ENCODE measurements around the gene CTBS.
A peak's percentile ranks its signal among the peaks of the same experiment; 100 is the strongest.
"Not testable (repeated sequence)": the region's sequence is repeated elsewhere in the genome, so short reads cannot be mapped to it uniquely, and the experiment has no call there.

The CTBS gene

DNA sequence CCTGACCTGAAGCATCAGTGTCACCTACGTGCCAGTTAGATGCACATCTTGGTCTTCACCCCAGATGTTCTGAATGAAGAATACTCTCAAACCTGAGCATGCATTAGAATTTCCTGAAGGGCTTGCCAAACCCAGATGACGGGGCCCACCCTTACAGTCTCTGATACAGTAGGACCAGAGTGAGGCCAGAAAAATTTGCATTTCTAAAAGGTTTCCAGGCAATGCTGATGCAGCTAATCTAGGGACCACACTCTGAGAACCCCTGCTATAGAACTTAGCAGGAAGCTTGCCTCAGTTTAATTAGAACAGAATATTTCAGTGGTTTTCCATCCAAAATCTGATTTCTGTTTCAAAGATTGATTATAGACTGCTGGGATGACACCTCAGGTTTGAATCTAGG is 9.9 kb upstream of the CTBS start:
- DNase-seq = no peak

DNA sequence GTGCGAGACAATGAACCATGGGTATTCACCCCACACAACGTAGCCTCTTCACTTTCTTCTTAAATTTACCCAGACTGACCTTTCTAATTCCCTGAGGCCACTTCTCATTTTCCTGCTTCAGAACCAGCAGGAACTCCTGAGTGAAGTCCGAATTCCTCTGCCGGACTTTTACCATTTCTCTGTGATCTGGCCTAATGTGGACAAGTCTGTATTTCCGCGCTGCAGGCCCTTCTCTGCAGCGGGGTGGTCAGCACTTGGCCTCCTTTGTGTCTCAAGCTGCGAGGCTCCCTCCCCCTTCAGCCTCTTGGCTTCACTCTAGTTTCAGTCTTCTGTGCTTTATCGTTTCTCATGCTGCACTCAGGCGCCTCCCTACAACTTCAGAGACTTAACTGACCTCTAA is 9.4 kb upstream of the CTBS start:
- DNase-seq = no peak

GRCh38 chr1:84582802-84583587 is 8.8 kb upstream of the CTBS start:
- DNase-seq = no peak

- DNase-seq = no peak
Measured at GRCh38 chr1:84581648-84582047, 7.4 kb upstream of the CTBS start.

- no peak for DNase-seq
Measured at GRCh38 chr1:84574936-84575335, 696 bp upstream of the CTBS start.

DNA sequence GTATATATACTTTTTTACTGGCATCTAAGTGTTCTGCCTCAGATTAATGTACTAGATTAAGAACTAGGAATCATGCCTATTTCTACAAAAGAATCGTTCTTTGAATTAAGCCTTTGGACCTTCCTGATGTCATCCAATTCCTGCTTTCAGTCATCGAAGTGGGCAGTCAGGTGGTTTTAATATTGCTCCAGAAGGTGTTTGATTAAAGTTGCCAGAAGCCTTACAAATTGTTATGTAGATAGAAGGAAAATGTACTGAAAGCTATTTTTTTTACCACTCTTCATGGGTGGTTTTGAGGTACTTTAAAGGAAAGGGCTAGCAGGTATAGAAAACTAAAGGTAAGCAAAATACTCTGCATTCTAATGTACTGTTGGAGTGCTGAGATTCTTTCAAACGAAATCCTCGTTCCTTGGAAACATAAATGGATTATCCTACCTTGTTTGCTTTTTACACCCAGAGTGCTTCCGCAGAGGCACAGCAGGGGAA is 716 bp downstream of the CTBS start:
- no peak for DNase-seq

DNA sequence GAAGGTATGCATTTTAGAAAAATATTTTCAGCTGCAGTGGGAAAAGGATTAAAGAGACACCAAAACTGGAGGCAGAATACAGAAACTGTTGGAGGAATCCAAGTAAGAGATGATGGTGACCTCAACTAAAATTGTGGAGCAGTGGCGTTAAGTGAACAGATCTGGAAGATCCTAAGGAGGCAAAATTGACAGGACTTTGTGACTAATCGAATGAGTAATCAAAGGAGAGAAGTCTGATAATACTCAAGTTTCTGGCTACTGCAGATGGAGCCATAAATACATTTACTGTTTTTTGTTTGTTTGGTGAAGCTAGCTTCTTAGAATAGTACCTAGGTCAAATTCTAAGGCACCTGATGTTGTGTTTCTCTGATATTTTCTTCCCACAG is 3.1 kb downstream of the CTBS start:
- DNase-seq = no peak

GRCh38 chr1:84570436-84571149 is 3.6 kb downstream of the CTBS start:
- DNase-seq = no peak

DNA sequence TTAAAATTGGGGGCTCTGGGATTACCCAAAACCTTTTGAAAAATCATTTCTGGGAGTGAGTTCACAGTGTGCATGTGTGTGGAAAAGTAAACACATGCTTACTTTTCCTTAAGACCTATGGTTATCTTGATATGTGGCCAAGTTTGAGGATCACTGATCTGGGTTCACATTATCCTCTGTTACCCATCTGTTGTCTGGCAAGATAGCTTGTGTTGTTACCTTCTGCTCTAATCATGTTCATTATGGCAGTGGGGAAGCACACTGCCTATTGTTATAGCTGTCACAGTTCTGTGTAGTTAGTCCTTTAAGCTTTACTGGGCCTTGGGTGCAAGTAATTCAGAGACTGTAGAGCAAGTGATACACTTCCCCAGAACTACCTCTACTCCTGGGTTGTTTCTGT is 5.0 kb downstream of the CTBS start:
- DNase-seq = no peak

DNA sequence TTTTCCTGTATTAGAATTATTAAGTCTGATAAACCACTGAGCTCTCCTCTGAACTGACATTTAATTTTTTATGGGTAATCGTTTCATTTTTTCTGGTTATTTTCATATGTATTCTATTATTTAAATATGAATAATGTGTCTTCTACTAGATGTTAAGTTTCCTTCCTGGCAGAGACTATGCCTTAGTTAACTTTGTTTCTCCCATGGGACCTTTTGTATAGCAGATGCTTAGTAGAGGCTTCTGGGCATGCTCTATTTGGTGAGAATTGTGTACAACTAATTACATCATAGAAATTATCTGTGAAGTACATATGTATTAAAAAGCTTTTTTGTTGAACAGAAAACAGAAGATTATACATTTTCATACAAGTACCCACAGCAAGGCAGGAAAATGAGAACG is 23.4 kb downstream of the CTBS start:
- DNase-seq = no peak

- DNase-seq = no peak
Measured at GRCh38 chr1:84541679-84542078, 32.6 kb downstream of the CTBS start.

- no peak for DNase-seq
Measured at GRCh38 chr1:84540759-84541158, 33.5 kb downstream of the CTBS start.

- DNase-seq = no peak
Measured at GRCh38 chr1:84539972-84540371, 34.3 kb downstream of the CTBS start.

GRCh38 chr1:84538599-84538998 is 35.6 kb downstream of the CTBS start:
- DNase-seq = no peak

GRCh38 chr1:84525779-84526178 is 48.5 kb downstream of the CTBS start:
- no peak for DNase-seq

DNA sequence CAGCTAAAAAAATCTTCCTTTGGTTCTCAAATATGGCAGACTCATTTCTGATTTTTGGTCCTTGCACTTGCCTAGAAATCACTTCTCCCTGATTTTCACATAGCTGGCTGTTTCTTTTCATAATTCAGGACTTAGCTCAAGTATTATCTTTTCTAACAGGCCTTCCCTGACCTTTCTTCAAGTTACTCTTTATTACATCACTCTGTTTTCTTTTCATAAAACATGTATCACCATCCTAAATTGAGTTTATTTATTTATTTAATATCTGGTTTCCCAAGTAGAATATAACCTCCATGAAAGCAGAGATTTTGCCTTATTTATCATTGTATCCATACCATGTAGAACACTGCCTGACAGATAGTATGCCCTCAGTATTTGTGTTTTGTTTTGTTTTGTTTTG is 49.6 kb downstream of the CTBS start:
- no peak for DNase-seq

DNA sequence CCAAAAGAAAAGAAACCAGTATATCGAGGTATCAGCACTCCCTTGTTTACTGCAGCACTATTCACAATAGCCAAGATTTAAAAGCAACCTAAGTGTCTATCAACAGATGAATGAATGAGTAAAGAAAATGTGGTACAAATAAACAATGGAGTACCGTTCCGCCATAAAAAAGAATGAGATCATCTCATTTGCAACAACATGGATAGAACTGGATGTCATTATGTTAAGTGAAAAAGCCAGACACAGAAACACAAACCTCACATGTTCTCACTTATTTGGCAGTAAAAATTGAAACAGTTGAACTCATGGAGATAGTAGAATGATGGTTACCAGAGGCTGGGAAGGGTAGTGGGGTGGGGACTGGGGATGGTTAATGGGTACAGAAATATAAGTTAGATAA is 63.6 kb downstream of the CTBS start:
- no peak for DNase-seq

- no peak for DNase-seq
Measured at GRCh38 chr1:84510165-84510564, 64.1 kb downstream of the CTBS start.

- DNase-seq = no peak
Measured at GRCh38 chr1:84509029-84509428, 65.2 kb downstream of the CTBS start.

GRCh38 chr1:84508510-84508909 is 65.7 kb downstream of the CTBS start:
- DNase-seq = no peak

DNA sequence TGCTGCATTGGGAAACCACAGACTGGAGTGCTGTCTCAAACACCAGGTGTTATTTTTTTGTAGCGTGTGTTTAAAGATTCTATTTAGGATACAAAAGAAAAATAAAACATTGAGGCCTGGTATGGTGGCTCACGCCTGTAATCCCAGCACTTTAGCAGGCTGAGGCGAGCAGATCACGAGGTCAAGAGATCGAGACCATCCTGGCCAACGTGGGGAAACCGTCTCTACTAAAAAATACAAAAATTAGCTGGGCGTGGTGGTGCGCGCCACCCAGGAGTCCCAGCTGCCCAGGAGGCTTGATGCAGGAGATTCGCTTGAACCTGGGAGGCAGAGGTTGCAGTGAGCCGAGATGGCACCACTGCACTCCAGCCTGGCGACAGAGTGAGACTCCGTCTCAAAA is 66.4 kb downstream of the CTBS start:
- not testable (repeated sequence) for DNase-seq

- DNase-seq = no peak
Measured at GRCh38 chr1:84506729-84507453, 67.3 kb downstream of the CTBS start.

- DNase-seq = peak; percentile 99
Measured at GRCh38 chr1:84506002-84506728, 68.1 kb downstream of the CTBS start, which contains the start of the genes GNG5 and SPATA1. TSS of gene GNG5 (minus strand) at chr1:84506581. CDS start at chr1:84506091, 490 bp downstream. TSS of gene SPATA1 (plus strand) at chr1:84506386. CDS start at chr1:84516360, 9,974 bp downstream.
